K562 (cell line): ENCODE results near the gene GPR3. TPM values are rescaled to one million over a fixed set of nuclear protein-coding genes. Genes with fewer than 3 reads are reported as not detected.

Experiments
- ATAC-seq: fragments of 200-7000 bp; cut with Tn5 transposase; 3 replicates; pipeline ENCODE4 v1.9.1; 2020; ENCODE audit warnings: moderate library complexity
- BruUV-seq: library from RNA; stranded (reverse); fragments of 400-500 nt; replicated peaks from 2 replicates; lab custom pipeline; 2021; lab: Mats Ljungman, UMichigan
- CTCF ChIA-PET: fragments of 300-600 bp; formaldehyde crosslinking; extraction: SDS; loops from one replicate; lab custom pipeline; 2021; ENCODE audit warnings: low intra/inter-chr PET ratio; lab: Yijun Ruan, JAX
- POLR2A ChIA-PET: fragments of 300-600, 350-650 bp; sonication (Branson Sonifier 250); formaldehyde crosslinking; extraction: SDS; loops from one replicate; lab custom pipeline; 2021; ENCODE audit warnings: antibody characterized with exemption, inconsistent platforms; lab: Yijun Ruan, JAX
- DNase-seq, 4 experiments: peaks; one replicate each; pipeline versions ENCODE4 v3.0.0 to v3.0.0-alpha.2; 2011 to 2018; ENCODE audit warnings: low spot score in 3 of 4, mixed read lengths in 3 of 4; ENCODE audit errors: extremely low read depth in 1 of 4
- FAIRE-seq: peaks from 2 replicates; lab custom pipeline; 2011; peaks lifted over from hg19 to GRCh38; lab: Jason Lieb, UNC
- H2AFZ ChIP-seq: 2 replicates; pipeline ENCODE4 v1.6.0; 2011; ENCODE audit warnings: low read depth, low read length, control low read depth, inconsistent platforms
- H3K27ac ChIP-seq: fragments of 200-600 bp; 3 replicates; pipeline ENCODE4 v1.8.0; 2011; ENCODE audit warnings: low read depth, mild to moderate bottlenecking, control low read depth, inconsistent platforms, low read length, moderate library complexity, mixed read lengths; ENCODE audit errors: extremely low read depth
- H3K27me3 ChIP-seq, 2 experiments: fragments of 300-600 bp in 1 of 2; 2 replicates in 1 of 2; 3 replicates in 1 of 2; pipeline versions ENCODE4 v1.6.0 to v1.8.0; 2011; ENCODE audit warnings: inconsistent platforms in 2 of 2, low read length in 2 of 2, mild to moderate bottlenecking in 1 of 2, mixed read lengths in 1 of 2, moderate library complexity in 1 of 2; ENCODE audit not compliant: control insufficient read depth in 2 of 2, insufficient read depth in 2 of 2
- H3K36me3 ChIP-seq: fragments of 300-600 bp; 3 replicates; pipeline ENCODE4 v1.8.0; 2011; ENCODE audit warnings: mild to moderate bottlenecking, low read length, inconsistent platforms; ENCODE audit not compliant: control insufficient read depth, insufficient read depth
- H3K4me1 ChIP-seq, 2 experiments: fragments of 200-600 bp in 1 of 2; replicated peaks in 1 of 2; 2 replicates in 1 of 2; 3 replicates in 1 of 2; pipeline versions ENCODE4 v1.5.1 to v1.8.0; 2011; ENCODE audit warnings: inconsistent platforms in 2 of 2, low read length in 2 of 2, mild to moderate bottlenecking in 1 of 2, mixed read lengths in 1 of 2, moderate library complexity in 1 of 2; ENCODE audit not compliant: control insufficient read depth in 2 of 2, insufficient read depth in 2 of 2
- H3K4me2 ChIP-seq: 2 replicates; pipeline ENCODE4 v1.6.1; 2011; ENCODE audit warnings: low read length, control low read depth, inconsistent platforms, mixed read lengths; ENCODE audit not compliant: insufficient read depth
- H3K4me3 ChIP-seq: fragments of 200-600 bp; sonication (generic), shearing (Covaris generic); 2 replicates; pipeline ENCODE4 v1.5.1; 2016; ENCODE audit warnings: control low read depth, inconsistent platforms
- H3K79me2 ChIP-seq: fragments of 200-600 bp; 3 replicates; pipeline ENCODE4 v1.8.0; 2011; ENCODE audit warnings: low read length, inconsistent platforms; ENCODE audit not compliant: control insufficient read depth, insufficient read depth
- H3K9ac ChIP-seq, 2 experiments: 2 replicates each; pipeline versions ENCODE4 v1.6.0 to v1.6.1; 2011; ENCODE audit warnings: low read depth in 2 of 2, low read length in 2 of 2, control low read depth in 1 of 2, inconsistent platforms in 1 of 2, mild to moderate bottlenecking in 1 of 2, mixed read lengths in 1 of 2; ENCODE audit not compliant: insufficient read depth in 1 of 2
- H3K9me1 ChIP-seq: one replicate; pipeline ENCODE4 v1.6.0; 2011; ENCODE audit warnings: inconsistent platforms, mild to moderate bottlenecking, low read length, moderate library complexity; ENCODE audit not compliant: control insufficient read depth, insufficient read depth
- H3K9me3 ChIP-seq: replicated peaks from 2 replicates; pipeline ENCODE4 v1.5.1; 2011; ENCODE audit warnings: low read depth, low read length, inconsistent platforms; ENCODE audit not compliant: control insufficient read depth, insufficient read depth
- H4K20me1 ChIP-seq: replicated peaks from 2 replicates; pipeline ENCODE4 v1.6.1; 2011; ENCODE audit warnings: low read length, inconsistent platforms, mixed read lengths; ENCODE audit not compliant: control insufficient read depth, insufficient read depth
- CC2D1A ChIP-seq: fragments of 450-650 bp; IDR thresholded peaks from 2 replicates; pipeline ENCODE4 v1.6.1; 2017; ENCODE audit warnings: mild to moderate bottlenecking
- ESRRA ChIP-seq: fragments of 450-650 bp; IDR thresholded peaks from 2 replicates; pipeline ENCODE4 v1.6.1; 2014; ENCODE audit warnings: low read depth, mild to moderate bottlenecking, moderate library complexity, borderline replicate concordance
- GTF3C2 ChIP-seq: IDR thresholded peaks from 3 replicates; pipeline ENCODE4 v1.6.1; 2011; ENCODE audit warnings: borderline replicate concordance, mild to moderate bottlenecking, moderate library complexity; ENCODE audit not compliant: insufficient read length; ENCODE audit errors: extremely low read depth
- HINFP ChIP-seq: fragments of 450-650 bp; conservative IDR thresholded peaks from 2 replicates; pipeline ENCODE4 v1.6.1; 2016; ENCODE audit warnings: missing genetic modification characterization, low read depth, mild to moderate bottlenecking, control low read depth, missing compliant biosample characterization
- MCM2 ChIP-seq: fragments of 450-650 bp; IDR thresholded peaks from 2 replicates; pipeline ENCODE4 v1.6.1; 2017; ENCODE audit warnings: low read depth, mild to moderate bottlenecking
- NFIC ChIP-seq: fragments of 450-650 bp; IDR thresholded peaks from 2 replicates; pipeline ENCODE4 v1.6.1; 2017; ENCODE audit warnings: mild to moderate bottlenecking, inconsistent platforms
- NRF1 ChIP-seq, 2 experiments: fragments of 450-650 bp; IDR thresholded peaks in 1 of 2; conservative IDR thresholded peaks in 1 of 2; 2 replicates each; pipeline ENCODE4 v1.6.1; 2014; ENCODE audit warnings: mild to moderate bottlenecking in 2 of 2
- PHTF2 ChIP-seq: fragments of 250-450 bp; sonication (Bioruptor Pico); IDR thresholded peaks from 2 replicates; pipeline ENCODE4 v1.5.0; 2021; ENCODE audit warnings: mild to moderate bottlenecking
- SAP30 ChIP-seq: fragments of 200-600 bp; sonication (generic); IDR thresholded peaks from 2 replicates; pipeline ENCODE4 v1.6.1; 2012; ENCODE audit warnings: borderline replicate concordance, low read depth, mild to moderate bottlenecking, moderate library complexity, low read length, control low read depth, inconsistent platforms; ENCODE audit not compliant: insufficient read depth, poor library complexity, severe bottlenecking
- ZBTB9 ChIP-seq: fragments of 450-650 bp; formaldehyde crosslinking; IDR thresholded peaks from 2 replicates; pipeline ENCODE4 v1.4.0; 2020; ENCODE audit warnings: mild to moderate bottlenecking, moderate library complexity
- ZNF282 ChIP-seq: sonication (generic); formaldehyde crosslinking; IDR thresholded peaks from 2 replicates; pipeline ENCODE4 v1.8.1; 2023; ENCODE audit warnings: missing genetic modification reagents
- ZNF77 ChIP-seq: fragments of 250-450 bp; sonication (Bioruptor Pico); IDR thresholded peaks from 2 replicates; pipeline ENCODE4 v1.5.0; 2020
- WGBS: fragments of 100-300 bp; shearing (Covaris generic); methylation state at CpG from one replicate; pipeline ENCODE4 v1.1.6; 2016; ENCODE audit warnings: low coverage, mixed read lengths; ENCODE audit not compliant: insufficient coverage; ENCODE audit errors: missing lambda C conversion rate; 5-methylcytosine and 5-hydroxymethylcytosine counted together
- in situ Hi-C: fragments of 300-500 bp; cut with MboI; formaldehyde crosslinking; loops from 4 replicates; pipeline ENCODE4 v1.15.0; 2018; ENCODE audit warnings: inconsistent platforms, mixed read lengths
- intact Hi-C: fragments of 100-400 bp; cut with micrococcal nuclease; formaldehyde crosslinking; loops from 2 replicates; pipeline ENCODE4 v1.14.2; 2022
- polyA plus RNA-seq, 8 experiments: library from polyadenylated mRNA; depleted of rRNA in 4 of 8; stranded (reverse) in 5 of 8; unstranded in 3 of 8; fragments of >200 nt; fragmentation: Nextera tagmentation in 2 of 8; fragmentation: Illumina TruSeq in 1 of 8; extraction: Ambion mirVana in 2 of 8; extraction: Trizol in 1 of 8; gene quantifications; 2 replicates each; pipeline versions ENCODE4 v1.2.1 to v1.2.3, GENCODE V29; 2011 to 2014; ENCODE audit warnings: inconsistent platforms in 1 of 8, missing spikeins in 1 of 8
- total RNA-seq, 7 experiments: library from RNA; depleted of rRNA in 6 of 7; stranded (reverse); fragments of >200 nt in 6 of 7; fragmentation: Illumina TruSeq in 2 of 7; extraction: Trizol in 2 of 7; gene quantifications; 2 replicates each; pipeline versions ENCODE4 v1.2.1 to v1.2.3, GENCODE V29; 2011 to 2021; ENCODE audit warnings: low replicate concordance in 1 of 7

The GPR3 gene
- total and polyA plus RNA-seq, 9 of the 15 experiments (the other 6 are each of a cell fraction or from before 2014, with no cell fraction given) = 0.24 to 11.5 (median 3.7) TPM

GRCh38 chr1:27351541-27352107, 40.8 kb upstream of the GPR3 start:
- peak in 3 of 4 experiments; percentile 40 to 43 (median 43) for DNase-seq
- CTCF ChIA-PET = interaction anchor here (0.5 to 1.6 kb wide), 2 partner anchors 51 to 132 kb away, joined by 3 to 8 read pairs; no protein-coding TSS in a partner anchor
- H3K4me3 ChIP-seq = no peak overlapping the region
- 44% methylated on average over 8 of the region's 8 CpGs for WGBS
- BruUV-seq = no TSS peak
- H3K79me2 ChIP-seq = no peaks in the 10 kb centered on the region
- H3K9me3 ChIP-seq = no peaks in the 10 kb centered on the region
- peak; percentile 24 for ATAC-seq
- FAIRE-seq = no peak
- peak overlapping the region; percentile 44 to 90; a peak in 3 of 4 replicates for H3K9ac ChIP-seq
- H3K27me3 ChIP-seq = no peaks in the 10 kb centered on the region
- POLR2A ChIA-PET = interaction anchor here (0.8 to 4.4 kb wide), 8 partner anchors 8 to 19 kb away, joined by 3 to 19 read pairs (median 6); partner anchors contain the start of genes MAP3K6 and SYTL1
- peak overlapping the region; percentile 96 for H2AFZ ChIP-seq
- peak overlapping the region; percentile 61 for H3K4me2 ChIP-seq
- intact Hi-C loops (no loop called here), in situ Hi-C loops (no loop called here)
- H3K9me1 ChIP-seq = no peaks in the 10 kb centered on the region
- H3K36me3 ChIP-seq = peaks cover 8% of the 10 kb centered on the region; the same call in 2 of the 3 replicates
- TF ChIP-seq NFIC (peak; percentile 46), PHTF2 (CRISPR knock-in tag) (no peak), MCM2 (no peak), SAP30 (peak; percentile 50), ZNF282 (CRISPR knock-in tag) (no peak), NRF1 (conservative IDR thresholded peaks at IDR 0.05 in 1 of 2, IDR thresholded peaks at IDR 0.05 in 1 of 2) (peak; percentile 26 to 34), ZBTB9 (CRISPR knock-in tag) (no peak), ESRRA (0 out of 2 replicates have a peak, but pooled peaks have one; percentile 3), GTF3C2 (no peak), ZNF77 (CRISPR knock-in tag) (no peak), HINFP (tag) (no peak), CC2D1A (no peak)
- H3K27ac ChIP-seq = peak overlapping the region; percentile 54
- H3K4me1 ChIP-seq = peaks cover 15 to 52% of the 10 kb centered on the region in 2 experiments; a peak in 4 of 5 replicates
- no peaks in the 10 kb centered on the region for H4K20me1 ChIP-seq
